MM.1S (cell line): ENCODE results near the gene ST7.

Experiments
- DNase-seq: peaks from one replicate; pipeline ENCODE4 v3.0.0-alpha.2; 2015
- H2AFZ ChIP-seq: fragments of 300-600 bp; sonication (generic); 2 replicates; pipeline ENCODE4 v1.6.0; 2016; ENCODE audit warnings: antibody characterized with exemption, low read length
- H3F3A ChIP-seq: fragments of 300-600 bp; sonication (generic); 2 replicates; pipeline ENCODE4 v1.6.1; 2016; ENCODE audit warnings: mild to moderate bottlenecking, antibody characterized with exemption, low read length, moderate library complexity, mixed read lengths; ENCODE audit not compliant: insufficient read depth
- H3K27ac ChIP-seq: fragments of 300-600 bp; sonication (generic); 2 replicates; pipeline ENCODE4 v1.5.1; 2016; ENCODE audit warnings: mild to moderate bottlenecking, low read length
- H3K27me3 ChIP-seq: fragments of 300-600 bp; sonication (generic); replicated peaks from 2 replicates; pipeline ENCODE4 v1.6.0; 2016; ENCODE audit warnings: low read length; ENCODE audit not compliant: insufficient read depth
- H3K36me3 ChIP-seq: fragments of 300-600 bp; sonication (generic); replicated peaks from 2 replicates; pipeline ENCODE4 v1.6.1; 2016; ENCODE audit warnings: mild to moderate bottlenecking, low read length, mixed read lengths; ENCODE audit not compliant: insufficient read depth
- H3K4me1 ChIP-seq: fragments of 300-600 bp; sonication (generic); 2 replicates; pipeline ENCODE4 v1.6.1; 2016; ENCODE audit warnings: low read length, mixed read lengths
- H3K4me2 ChIP-seq: fragments of 300-600 bp; sonication (generic); 2 replicates; pipeline ENCODE4 v1.6.0; 2016; ENCODE audit warnings: low read depth, low read length
- H3K4me3 ChIP-seq: fragments of 300-600 bp; sonication (generic); 2 replicates; pipeline ENCODE4 v1.5.1; 2016; ENCODE audit warnings: low read length, mixed read lengths
- H3K79me2 ChIP-seq: fragments of 300-600 bp; sonication (generic); 2 replicates; pipeline ENCODE4 v1.6.1; 2016; ENCODE audit warnings: mixed run types, low read length, mixed read lengths
- H3K9ac ChIP-seq: fragments of 300-600 bp; sonication (generic); 2 replicates; pipeline ENCODE4 v1.6.1; 2016; ENCODE audit warnings: low read length, mixed read lengths
- H3K9me2 ChIP-seq: fragments of 300-600 bp; sonication (generic); replicated peaks from 2 replicates; pipeline ENCODE4 v1.6.1; 2016; ENCODE audit warnings: mild to moderate bottlenecking, low read length, mixed read lengths; ENCODE audit not compliant: insufficient read depth
- H3K9me3 ChIP-seq: fragments of 300-600 bp; sonication (generic); replicated peaks from 2 replicates; pipeline ENCODE4 v1.6.1; 2016; ENCODE audit warnings: mild to moderate bottlenecking, low read length, mixed read lengths; ENCODE audit not compliant: insufficient read depth
- H4K20me1 ChIP-seq: fragments of 300-600 bp; sonication (generic); 2 replicates; pipeline ENCODE4 v1.6.1; 2016; ENCODE audit warnings: mild to moderate bottlenecking, low read length, moderate library complexity, mixed read lengths; ENCODE audit not compliant: insufficient read depth
- EZH2 ChIP-seq: fragments of 300-600 bp; sonication (generic); optimal IDR thresholded peaks from 2 replicates; pipeline ENCODE3; 2017; ENCODE audit warnings: low read depth, mild to moderate bottlenecking, antibody characterized with exemption, low read length, mixed read lengths
- EZH2phosphoT487 ChIP-seq: fragments of 300-600 bp; sonication (generic); IDR thresholded peaks from 2 replicates; pipeline ENCODE4 v1.6.1; 2018; ENCODE audit warnings: antibody characterized with exemption, low read length
- TF ChIP-seq, protein P1 (sequence below): fragments of 300-600 bp; sonication (generic); IDR thresholded peaks from 2 replicates; pipeline ENCODE4 v1.5.1; 2016; ENCODE audit warnings: antibody characterized with exemption, low read length, mixed read lengths

ST7 gene

DNA sequence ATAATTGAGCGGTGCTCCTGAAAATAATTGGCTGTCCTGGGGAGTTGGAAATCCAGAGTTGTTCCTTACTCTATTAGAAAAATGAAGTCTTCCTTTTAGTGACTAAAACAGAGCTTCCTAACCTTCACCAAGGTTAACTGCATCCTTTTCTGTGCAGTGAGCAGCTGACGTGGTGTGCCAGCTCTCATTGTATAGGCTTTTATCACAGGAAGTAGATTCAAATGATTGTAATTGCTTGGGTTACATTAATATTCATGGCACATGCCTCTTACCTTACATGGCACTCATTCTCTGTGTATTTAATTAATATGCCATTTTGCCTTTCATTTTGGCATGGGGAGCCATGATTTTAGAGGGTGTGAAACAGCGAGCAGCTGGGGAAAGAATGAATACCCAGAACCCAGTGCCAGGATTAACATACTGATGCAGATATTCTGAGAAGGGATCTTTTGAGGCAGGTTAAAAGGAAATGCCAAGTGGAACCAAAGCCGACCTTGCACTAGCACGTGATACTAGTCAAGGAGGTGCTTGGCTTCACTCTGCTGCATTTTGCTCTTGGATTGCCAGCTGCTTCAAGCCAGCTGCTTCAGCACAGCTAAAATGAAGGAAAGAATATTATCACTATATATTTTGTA lies 115.3 kb downstream of the ST7 start:
- peaks cover 3% of the 10 kb centered on the region; the same call in 1 of the 2 replicates for H3F3A ChIP-seq
- TF ChIP-seq EZH2 (no peak), EZH2phosphoT487 (no peak)
- TF ChIP-seq, protein P1, sequence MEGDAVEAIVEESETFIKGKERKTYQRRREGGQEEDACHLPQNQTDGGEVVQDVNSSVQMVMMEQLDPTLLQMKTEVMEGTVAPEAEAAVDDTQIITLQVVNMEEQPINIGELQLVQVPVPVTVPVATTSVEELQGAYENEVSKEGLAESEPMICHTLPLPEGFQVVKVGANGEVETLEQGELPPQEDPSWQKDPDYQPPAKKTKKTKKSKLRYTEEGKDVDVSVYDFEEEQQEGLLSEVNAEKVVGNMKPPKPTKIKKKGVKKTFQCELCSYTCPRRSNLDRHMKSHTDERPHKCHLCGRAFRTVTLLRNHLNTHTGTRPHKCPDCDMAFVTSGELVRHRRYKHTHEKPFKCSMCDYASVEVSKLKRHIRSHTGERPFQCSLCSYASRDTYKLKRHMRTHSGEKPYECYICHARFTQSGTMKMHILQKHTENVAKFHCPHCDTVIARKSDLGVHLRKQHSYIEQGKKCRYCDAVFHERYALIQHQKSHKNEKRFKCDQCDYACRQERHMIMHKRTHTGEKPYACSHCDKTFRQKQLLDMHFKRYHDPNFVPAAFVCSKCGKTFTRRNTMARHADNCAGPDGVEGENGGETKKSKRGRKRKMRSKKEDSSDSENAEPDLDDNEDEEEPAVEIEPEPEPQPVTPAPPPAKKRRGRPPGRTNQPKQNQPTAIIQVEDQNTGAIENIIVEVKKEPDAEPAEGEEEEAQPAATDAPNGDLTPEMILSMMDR = no peak
- H3K79me2 ChIP-seq = 0 out of 2 replicates have a peak, but pooled peaks cover 14% of the 10 kb centered on the region
- no peak for DNase-seq
- H3K27me3 ChIP-seq = peaks cover 44% of the 10 kb centered on the region
- H4K20me1 ChIP-seq = peaks cover 23% of the 10 kb centered on the region; the same call in 1 of the 2 replicates
- H3K4me2 ChIP-seq = no peak overlapping the region
- no peaks in the 10 kb centered on the region for H3K9me3 ChIP-seq
- H3K9me2 ChIP-seq = no peaks in the 10 kb centered on the region
- no peak overlapping the region for H3K4me3 ChIP-seq
- no peak overlapping the region for H2AFZ ChIP-seq
- H3K27ac ChIP-seq = no peak overlapping the region
- no peak overlapping the region for H3K9ac ChIP-seq
- H3K36me3 ChIP-seq = no peaks in the 10 kb centered on the region
- peaks cover 9% of the 10 kb centered on the region; the same call in 1 of the 2 replicates for H3K4me1 ChIP-seq

DNA sequence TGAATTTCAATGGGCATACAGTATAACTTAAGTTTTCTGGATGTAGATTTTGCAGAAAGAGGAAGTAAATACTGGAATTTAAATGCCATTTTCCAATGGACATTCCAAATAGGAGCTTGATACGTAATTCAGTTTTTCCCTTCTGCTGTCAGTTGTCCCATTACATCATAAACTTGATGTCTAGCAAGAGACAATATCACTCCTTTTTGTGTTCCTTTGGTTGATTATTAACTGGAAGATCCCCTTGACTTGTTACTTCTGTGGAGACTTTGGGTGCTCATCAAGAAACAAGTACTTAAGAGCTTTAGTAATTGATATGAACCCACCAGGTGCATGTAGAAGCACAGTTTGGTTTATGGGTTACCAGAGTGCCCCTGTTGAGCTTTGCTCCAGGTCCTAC lies 116.1 kb downstream of the ST7 start:
- no peaks in the 10 kb centered on the region for H3K9me3 ChIP-seq
- H4K20me1 ChIP-seq = peaks cover 23% of the 10 kb centered on the region; the same call in 1 of the 2 replicates
- H3K36me3 ChIP-seq = no peaks in the 10 kb centered on the region
- peaks cover 9% of the 10 kb centered on the region; the same call in 1 of the 2 replicates for H3K4me1 ChIP-seq
- peaks cover 3% of the 10 kb centered on the region; the same call in 1 of the 2 replicates for H3F3A ChIP-seq
- H3K9me2 ChIP-seq = no peaks in the 10 kb centered on the region
- no peak overlapping the region for H2AFZ ChIP-seq
- H3K79me2 ChIP-seq = 0 out of 2 replicates have a peak, but pooled peaks cover 14% of the 10 kb centered on the region
- H3K4me3 ChIP-seq = no peak overlapping the region
- H3K27ac ChIP-seq = no peak overlapping the region
- peaks cover 44% of the 10 kb centered on the region for H3K27me3 ChIP-seq
- no peak overlapping the region for H3K4me2 ChIP-seq
- no peak overlapping the region for H3K9ac ChIP-seq
- DNase-seq = no peak
- TF ChIP-seq, protein P1 = no peak
- TF ChIP-seq EZH2phosphoT487 = no peak
- no peak for TF ChIP-seq EZH2

DNA sequence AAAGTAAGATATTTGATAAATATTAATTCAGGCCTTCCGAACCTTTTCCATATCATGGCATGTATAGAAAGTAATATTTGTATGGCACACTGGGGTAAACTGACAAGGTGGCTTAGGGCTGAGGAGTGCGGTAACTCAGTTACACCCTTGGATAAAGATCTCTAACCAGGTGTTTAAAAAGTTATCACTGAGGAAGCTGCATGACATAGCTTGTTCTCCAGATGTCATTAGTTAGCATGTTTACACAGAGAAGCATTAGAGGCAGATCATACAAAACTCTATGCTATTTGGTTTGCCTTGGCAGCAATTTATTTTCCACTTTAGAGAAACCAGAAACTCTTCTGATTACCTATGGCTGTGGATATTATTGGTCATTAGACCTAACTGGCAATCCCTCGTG lies 118.2 kb downstream of the ST7 start:
- 0 out of 2 replicates have a peak, but pooled peaks cover 14% of the 10 kb centered on the region for H3K79me2 ChIP-seq
- peaks cover 23% of the 10 kb centered on the region; the same call in 1 of the 2 replicates for H4K20me1 ChIP-seq

More for the DNA sequence above, 118.2 kb downstream of the ST7 start:
- no peak overlapping the region for H3K4me2 ChIP-seq
- no peak overlapping the region for H3K27ac ChIP-seq
- H3K9me3 ChIP-seq = no peaks in the 10 kb centered on the region
- H3K4me3 ChIP-seq = no peak overlapping the region
- no peak overlapping the region for H3K9ac ChIP-seq
- no peak overlapping the region for H2AFZ ChIP-seq
- H3K27me3 ChIP-seq = peaks cover 34% of the 10 kb centered on the region
- TF ChIP-seq, protein P1 = no peak
- TF ChIP-seq EZH2phosphoT487 = no peak
- no peak for DNase-seq
- H3K36me3 ChIP-seq = no peaks in the 10 kb centered on the region
- H3K9me2 ChIP-seq = no peaks in the 10 kb centered on the region
- peaks cover 6% of the 10 kb centered on the region; the same call in 1 of the 2 replicates for H3K4me1 ChIP-seq
- peaks cover 3% of the 10 kb centered on the region; the same call in 1 of the 2 replicates for H3F3A ChIP-seq
